IMR-90 (cell line): ENCODE data around the gene EPHA6.
"Not testable (repeated sequence)": the region's sequence is repeated elsewhere in the genome, so short reads cannot be mapped to it uniquely, and the experiment has no call there.

Experiments
- CEBPB ChIP-seq: IDR thresholded peaks from 2 replicates; pipeline ENCODE4 v1.6.1; 2012; ENCODE audit warnings: low read depth, low read length, improper control_type of control experiment
- FOS ChIP-seq: fragments of 150-350 bp; IDR thresholded peaks from 2 replicates; pipeline ENCODE4 v1.6.1; 2016; ENCODE audit warnings: low read depth, low read length
- MAFK ChIP-seq: IDR thresholded peaks from 2 replicates; pipeline ENCODE4 v1.6.1; 2012; ENCODE audit warnings: low read depth, low read length, improper control_type of control experiment
- MAZ ChIP-seq: IDR thresholded peaks from 2 replicates; pipeline ENCODE4 v1.6.1; 2012; ENCODE audit warnings: low read depth, mild to moderate bottlenecking, low read length, improper control_type of control experiment, moderate library complexity, borderline replicate concordance
- MXI1 ChIP-seq: IDR thresholded peaks from 2 replicates; pipeline ENCODE4 v1.6.1; 2012; ENCODE audit warnings: low read depth, mild to moderate bottlenecking, low read length, moderate library complexity, borderline replicate concordance
- POLR2A ChIP-seq: IDR thresholded peaks from 2 replicates; pipeline ENCODE4 v1.6.1; 2012; ENCODE audit warnings: mild to moderate bottlenecking, low read depth, low read length
- RAD21 ChIP-seq: IDR thresholded peaks from 2 replicates; pipeline ENCODE4 v1.6.1; 2012; ENCODE audit warnings: low read length, improper control_type of control experiment
- RCOR1 ChIP-seq: IDR thresholded peaks from 2 replicates; pipeline ENCODE4 v1.6.1; 2012; ENCODE audit warnings: mild to moderate bottlenecking, low read length, improper control_type of control experiment; ENCODE audit not compliant: insufficient replicate concordance
- RFX5 ChIP-seq: IDR thresholded peaks from 2 replicates; pipeline ENCODE4 v1.8.0; 2012; ENCODE audit warnings: low read depth, mild to moderate bottlenecking, low read length, moderate library complexity
- SMC3 ChIP-seq: fragments of 150-350 bp; IDR thresholded peaks from 2 replicates; pipeline ENCODE4 v1.6.1; 2016; ENCODE audit warnings: low read depth, mild to moderate bottlenecking, antibody characterized with exemption, low read length, moderate library complexity
- TF ChIP-seq, protein P1 (sequence below): conservative IDR thresholded peaks from 2 replicates; pipeline ENCODE4 v1.5.1; 2012; ENCODE audit warnings: mild to moderate bottlenecking, low read depth, low read length, improper control_type of control experiment
- TF ChIP-seq, protein P2 (sequence below): fragments of 150-350 bp; IDR thresholded peaks from 2 replicates; pipeline ENCODE4 v1.6.1; 2017; ENCODE audit warnings: mild to moderate bottlenecking, antibody characterized with exemption, low read length, low read depth

DNA sequence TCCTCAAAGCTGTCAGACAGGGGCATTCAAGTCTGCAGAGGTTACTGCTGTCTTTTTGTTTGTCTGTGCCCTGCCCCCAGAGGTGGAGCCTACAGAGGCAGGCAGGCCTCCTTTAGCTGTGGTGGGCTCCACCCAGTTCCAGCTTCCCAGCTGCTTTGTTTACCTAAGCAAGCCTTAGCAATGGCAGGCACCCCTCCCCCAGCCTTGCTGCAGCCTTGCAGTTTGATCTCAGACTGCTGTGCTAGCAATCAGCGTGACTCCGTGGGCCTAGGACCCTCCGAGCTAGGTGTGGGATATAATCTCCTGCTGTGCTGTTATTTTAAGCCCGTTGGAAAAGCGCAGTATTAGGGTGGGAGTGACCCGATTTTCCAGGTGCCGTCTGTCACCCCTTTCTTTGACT, 127.7 kb downstream of the EPHA6 start:
- TF ChIP-seq, protein P1, sequence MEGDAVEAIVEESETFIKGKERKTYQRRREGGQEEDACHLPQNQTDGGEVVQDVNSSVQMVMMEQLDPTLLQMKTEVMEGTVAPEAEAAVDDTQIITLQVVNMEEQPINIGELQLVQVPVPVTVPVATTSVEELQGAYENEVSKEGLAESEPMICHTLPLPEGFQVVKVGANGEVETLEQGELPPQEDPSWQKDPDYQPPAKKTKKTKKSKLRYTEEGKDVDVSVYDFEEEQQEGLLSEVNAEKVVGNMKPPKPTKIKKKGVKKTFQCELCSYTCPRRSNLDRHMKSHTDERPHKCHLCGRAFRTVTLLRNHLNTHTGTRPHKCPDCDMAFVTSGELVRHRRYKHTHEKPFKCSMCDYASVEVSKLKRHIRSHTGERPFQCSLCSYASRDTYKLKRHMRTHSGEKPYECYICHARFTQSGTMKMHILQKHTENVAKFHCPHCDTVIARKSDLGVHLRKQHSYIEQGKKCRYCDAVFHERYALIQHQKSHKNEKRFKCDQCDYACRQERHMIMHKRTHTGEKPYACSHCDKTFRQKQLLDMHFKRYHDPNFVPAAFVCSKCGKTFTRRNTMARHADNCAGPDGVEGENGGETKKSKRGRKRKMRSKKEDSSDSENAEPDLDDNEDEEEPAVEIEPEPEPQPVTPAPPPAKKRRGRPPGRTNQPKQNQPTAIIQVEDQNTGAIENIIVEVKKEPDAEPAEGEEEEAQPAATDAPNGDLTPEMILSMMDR = not testable (repeated sequence)
- TF ChIP-seq RFX5, FOS, MAZ, RCOR1, MAFK, CEBPB, POLR2A, SMC3, RAD21, MXI1: not testable (repeated sequence)
- TF ChIP-seq, protein P2, sequence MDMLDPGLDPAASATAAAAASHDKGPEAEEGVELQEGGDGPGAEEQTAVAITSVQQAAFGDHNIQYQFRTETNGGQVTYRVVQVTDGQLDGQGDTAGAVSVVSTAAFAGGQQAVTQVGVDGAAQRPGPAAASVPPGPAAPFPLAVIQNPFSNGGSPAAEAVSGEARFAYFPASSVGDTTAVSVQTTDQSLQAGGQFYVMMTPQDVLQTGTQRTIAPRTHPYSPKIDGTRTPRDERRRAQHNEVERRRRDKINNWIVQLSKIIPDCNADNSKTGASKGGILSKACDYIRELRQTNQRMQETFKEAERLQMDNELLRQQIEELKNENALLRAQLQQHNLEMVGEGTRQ = not testable (repeated sequence)
